Suprapubic skin (tissue), 4 donors: ENCODE measurements around the gene NFATC2.

ENCODE experiments used
- CTCF ChIP-seq, 2 donors: fragments of 200-600 bp in 1 of 2; fragments of 450-650 bp in 1 of 2; sonication (generic) in 1 of 2; IDR thresholded peaks; one replicate each; pipeline ENCODE4 v1.5.1; 2016 to 2019; ENCODE audit warnings: antibody characterized with exemption in 2 of 2, mild to moderate bottlenecking in 1 of 2, moderate library complexity in 1 of 2
- POLR2A ChIP-seq, 2 donors: fragments of 450-650 bp; IDR thresholded peaks; one replicate each; pipeline ENCODE4 v1.6.1; 2017; ENCODE audit warnings: antibody characterized with exemption in 2 of 2, mild to moderate bottlenecking in 2 of 2, moderate library complexity in 2 of 2
- POLR2AphosphoS5 ChIP-seq, 3 donors: sonication (generic); formaldehyde crosslinking; IDR thresholded peaks; one replicate each; pipeline ENCODE4 v1.6.1; 2017; ENCODE audit warnings: antibody characterized with exemption in 3 of 3

- TF ChIP-seq POLR2AphosphoS5 (IDR thresholded peaks at IDR 0.05): no peak
- TF ChIP-seq POLR2A (IDR thresholded peaks at IDR 0.05): no peak
- TF ChIP-seq CTCF (IDR thresholded peaks at IDR 0.05): no peak
Observed at GRCh38 chr20:51541189-51542032, 1.1 kb downstream of the NFATC2 start.
